Upper lobe of right lung (tissue), 1 donor: ENCODE measurements around the gene FANCD2. TPM values are rescaled to one million over a fixed set of nuclear protein-coding genes. Genes with fewer than 3 reads are reported as not detected.

ENCODE experiments used
- ATAC-seq: fragments of 200-7000 bp; cut with Tn5 transposase; one replicate; pipeline ENCODE4 v1.9.1; 2020; ENCODE audit warnings: mild to moderate bottlenecking, moderate library complexity
- DNase-seq: peaks from one replicate; pipeline ENCODE4 v3.0.0-alpha.2; 2020
- H3K27ac ChIP-seq: fragments of 200-600 bp; one replicate; pipeline ENCODE4 v1.8.0; 2022
- H3K27me3 ChIP-seq: fragments of 200-600 bp; one replicate; pipeline ENCODE4 v1.8.0; 2022; ENCODE audit warnings: mild to moderate bottlenecking
- H3K36me3 ChIP-seq: fragments of 200-600 bp; one replicate; pipeline ENCODE4 v1.8.0; 2022
- H3K4me1 ChIP-seq: fragments of 200-600 bp; one replicate; pipeline ENCODE4 v1.8.0; 2022
- H3K4me3 ChIP-seq: fragments of 200-600 bp; one replicate; pipeline ENCODE4 v1.8.0; 2022; ENCODE audit warnings: mild to moderate bottlenecking
- H3K9me3 ChIP-seq: fragments of 200-600 bp; one replicate; pipeline ENCODE4 v1.8.0; 2022
- intact Hi-C: fragments of 100-400 bp; cut with DNase I; formaldehyde crosslinking; loops from one replicate; pipeline ENCODE4 v1.11.0; 2022
- total RNA-seq: library from RNA; stranded (reverse); fragmentation: NEBNext Ultra II Directional; extraction: Animal tissue kit (Norgen Biotek cat#: 25700); gene quantifications from one replicate; pipeline ENCODE4 v1.2.1, GENCODE V29; 2021
- TF ChIP-seq, protein P1 (sequence below): fragments of 200-600 bp; IDR thresholded peaks from one replicate; pipeline ENCODE4 v1.8.0; 2022; ENCODE audit warnings: antibody characterized with exemption
- donor health status: DM: no; HTN: yes; CAD: no; lungs with severe emphysema.

FANCD2 gene
- total RNA-seq, 1 donor from 2014 or later, result 5.3 TPM

DNA sequence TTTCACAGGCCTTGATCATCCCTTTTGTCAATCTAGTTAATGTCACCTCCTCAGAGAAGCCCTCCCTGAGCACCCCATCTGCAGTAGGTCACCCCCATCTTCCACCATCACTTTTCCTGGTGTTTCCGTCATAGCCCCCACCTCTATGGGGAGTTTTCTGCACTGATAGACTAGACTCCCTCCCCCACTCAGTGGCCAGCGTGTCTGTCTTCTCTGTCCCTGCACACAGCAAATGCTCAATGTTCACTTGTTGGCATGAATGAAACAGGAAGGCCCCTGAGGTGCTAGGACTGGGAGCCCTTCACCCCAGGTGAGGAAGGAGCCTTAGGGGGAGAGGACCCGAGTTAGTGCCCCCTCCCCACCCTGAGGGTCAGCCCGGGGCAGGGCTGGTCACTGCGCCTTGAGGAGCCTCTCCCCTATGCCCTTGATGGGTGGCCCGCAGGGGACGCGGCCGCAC is 15.8 kb upstream of the FANCD2 start:
- H3K27ac ChIP-seq, result peak overlapping the region; percentile 42
- H3K9me3 ChIP-seq, result no peaks in the 10 kb centered on the region
- TF ChIP-seq, protein P1, sequence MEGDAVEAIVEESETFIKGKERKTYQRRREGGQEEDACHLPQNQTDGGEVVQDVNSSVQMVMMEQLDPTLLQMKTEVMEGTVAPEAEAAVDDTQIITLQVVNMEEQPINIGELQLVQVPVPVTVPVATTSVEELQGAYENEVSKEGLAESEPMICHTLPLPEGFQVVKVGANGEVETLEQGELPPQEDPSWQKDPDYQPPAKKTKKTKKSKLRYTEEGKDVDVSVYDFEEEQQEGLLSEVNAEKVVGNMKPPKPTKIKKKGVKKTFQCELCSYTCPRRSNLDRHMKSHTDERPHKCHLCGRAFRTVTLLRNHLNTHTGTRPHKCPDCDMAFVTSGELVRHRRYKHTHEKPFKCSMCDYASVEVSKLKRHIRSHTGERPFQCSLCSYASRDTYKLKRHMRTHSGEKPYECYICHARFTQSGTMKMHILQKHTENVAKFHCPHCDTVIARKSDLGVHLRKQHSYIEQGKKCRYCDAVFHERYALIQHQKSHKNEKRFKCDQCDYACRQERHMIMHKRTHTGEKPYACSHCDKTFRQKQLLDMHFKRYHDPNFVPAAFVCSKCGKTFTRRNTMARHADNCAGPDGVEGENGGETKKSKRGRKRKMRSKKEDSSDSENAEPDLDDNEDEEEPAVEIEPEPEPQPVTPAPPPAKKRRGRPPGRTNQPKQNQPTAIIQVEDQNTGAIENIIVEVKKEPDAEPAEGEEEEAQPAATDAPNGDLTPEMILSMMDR, result no peak
- no peak for ATAC-seq
- no peaks in the 10 kb centered on the region for H3K27me3 ChIP-seq
- no peak for DNase-seq
- intact Hi-C loops, result no loop called here
- peaks cover 22% of the 10 kb centered on the region for H3K4me1 ChIP-seq
- peak overlapping the region; percentile 65 for H3K4me3 ChIP-seq
- no peaks in the 10 kb centered on the region for H3K36me3 ChIP-seq

DNA sequence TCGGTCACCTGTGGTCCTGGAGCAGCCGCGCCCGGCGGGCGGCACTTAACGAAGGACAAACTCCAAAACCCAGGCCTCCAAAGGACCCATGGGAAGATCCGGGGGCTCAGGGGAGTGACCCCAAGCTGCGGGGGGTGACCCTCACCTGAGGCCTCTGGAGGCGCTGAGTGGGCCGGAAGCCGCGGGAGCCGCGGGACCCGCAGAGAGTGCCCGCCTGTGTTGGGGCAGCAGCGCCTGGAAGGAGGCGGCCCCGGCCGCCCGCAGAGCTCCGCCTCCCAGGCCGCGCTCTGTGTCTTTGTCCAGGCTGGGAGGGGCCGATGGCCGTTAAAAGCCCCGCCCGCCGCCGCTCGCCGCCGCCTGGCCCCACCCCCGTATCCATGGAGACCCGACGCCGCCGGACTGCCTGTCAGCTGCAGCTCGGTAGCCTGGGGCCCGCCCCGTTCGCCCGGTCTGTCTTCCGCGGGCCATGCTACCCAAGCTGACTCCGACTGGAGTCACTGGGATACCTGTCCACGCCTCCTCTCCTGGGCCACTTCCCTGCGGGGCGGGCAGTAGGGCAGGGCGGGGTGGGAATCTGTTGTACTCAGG is 15.3 kb upstream of the FANCD2 start:
- TF ChIP-seq, protein P1, result no peak
- Histone ChIP-seq H3K27ac (peak overlapping the region; percentile 42), H3K4me3 (peak overlapping the region; percentile 65), H3K9me3 (no peaks in the 10 kb centered on the region), H3K4me1 (peaks cover 27% of the 10 kb centered on the region), H3K27me3 (no peaks in the 10 kb centered on the region), H3K36me3 (no peaks in the 10 kb centered on the region)
- DNase-seq (peak; percentile 99), ATAC-seq (peak; percentile 94)
- intact Hi-C loops, result no loop called here

DNA sequence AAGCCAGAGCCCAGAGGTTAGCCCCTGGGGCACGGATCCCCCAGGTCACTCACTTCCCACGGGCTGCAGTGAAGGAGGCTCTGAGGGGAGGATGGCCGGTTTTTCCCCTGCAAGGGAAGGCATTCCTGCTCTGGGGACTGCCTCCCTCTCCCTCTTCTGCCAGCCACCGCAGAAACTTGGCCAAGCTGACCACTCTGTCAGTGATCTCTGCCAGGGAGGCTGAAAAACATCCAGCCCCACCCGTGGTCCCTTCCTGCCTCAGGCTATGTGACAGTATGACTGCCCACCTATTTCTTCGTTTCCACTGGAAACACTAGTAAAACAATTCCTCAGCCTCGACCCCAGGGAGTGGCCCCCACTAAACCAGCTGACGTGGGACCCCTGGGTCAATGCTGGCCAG is 14.6 kb upstream of the FANCD2 start:
- ATAC-seq (no peak), DNase-seq (no peak)
- no peak overlapping the region for H3K27ac ChIP-seq
- no peaks in the 10 kb centered on the region for H3K9me3 ChIP-seq
- no peaks in the 10 kb centered on the region for H3K27me3 ChIP-seq
- TF ChIP-seq, protein P1, result no peak
- H3K4me3 ChIP-seq, result peak overlapping the region; percentile 65
- H3K36me3 ChIP-seq, result no peaks in the 10 kb centered on the region
- intact Hi-C loops, result no loop called here
- peaks cover 31% of the 10 kb centered on the region for H3K4me1 ChIP-seq

DNA sequence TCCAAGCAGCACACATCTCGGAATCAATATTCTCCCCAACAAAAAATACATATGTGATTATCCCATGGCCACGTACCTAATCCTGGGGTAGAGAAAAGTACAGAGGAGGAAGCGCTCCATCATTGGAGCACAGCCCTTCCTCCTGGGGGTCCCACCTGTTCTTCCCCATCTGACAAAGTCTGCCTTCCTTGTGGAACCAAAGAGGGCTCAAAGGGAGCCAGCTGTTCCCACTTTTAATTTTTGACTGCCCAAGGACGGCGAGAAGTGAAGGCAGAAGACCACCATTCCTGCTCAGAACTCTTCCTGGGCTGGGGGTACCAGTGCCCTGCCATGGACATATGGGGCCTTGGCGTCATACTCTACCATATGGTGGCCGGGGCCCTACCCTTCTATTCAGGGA is 14.1 kb upstream of the FANCD2 start:
- Histone ChIP-seq H3K36me3 (no peaks in the 10 kb centered on the region), H3K4me1 (peaks cover 31% of the 10 kb centered on the region), H3K9me3 (no peaks in the 10 kb centered on the region), H3K4me3 (no peak overlapping the region), H3K27me3 (no peaks in the 10 kb centered on the region), H3K27ac (no peak overlapping the region)
- ATAC-seq, result no peak
- DNase-seq, result no peak
- TF ChIP-seq, protein P1, result no peak
- intact Hi-C loops, result no loop called here

DNA sequence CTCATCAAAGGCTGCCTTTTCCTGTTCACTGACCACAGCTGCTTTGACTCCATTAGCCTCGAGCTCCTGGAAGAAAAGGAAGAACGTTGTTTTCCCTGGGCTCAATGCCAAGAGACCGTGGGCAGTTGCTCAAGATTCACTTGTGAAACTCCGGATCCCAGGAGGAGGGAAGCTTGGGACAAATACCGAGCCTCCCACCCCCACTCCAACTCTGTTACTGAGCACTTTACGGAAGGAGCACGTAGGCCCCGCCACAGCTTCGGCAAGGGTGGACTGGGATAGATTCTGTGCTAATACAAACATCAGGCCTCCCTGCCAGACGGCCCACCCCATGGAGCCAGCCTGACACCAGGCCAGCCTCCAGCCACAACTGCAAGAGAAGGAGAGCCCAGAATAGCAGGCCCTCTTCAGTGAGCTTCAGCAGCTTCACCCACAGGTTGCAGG is 10.8 kb upstream of the FANCD2 start:
- TF ChIP-seq, protein P1, result no peak

More for the DNA sequence above, 10.8 kb upstream of the FANCD2 start:
- H3K36me3 ChIP-seq, result peaks cover 25% of the 10 kb centered on the region
- H3K27ac ChIP-seq, result peak overlapping the region; percentile 78
- peaks cover 22% of the 10 kb centered on the region for H3K4me1 ChIP-seq
- H3K27me3 ChIP-seq, result no peaks in the 10 kb centered on the region
- DNase-seq, result peak; percentile 87
- intact Hi-C loops, result no loop called here
- peak; percentile 78 for ATAC-seq
- no peaks in the 10 kb centered on the region for H3K9me3 ChIP-seq
- no peak overlapping the region for H3K4me3 ChIP-seq
